ENCODE measurements around the gene LSM10. TPM values are rescaled to one million over a fixed set of nuclear protein-coding genes. Genes with fewer than 3 reads are reported as not detected.

LSM10 gene
- polyA plus RNA-seq, 1 experiment, result 86.5 TPM

- peaks cover 9% of the 10 kb centered on the region for H3K36me3 ChIP-seq (ENCODE audit: control insufficient read depth, insufficient read depth, low read length)
- DNase-seq (ENCODE audit: low read depth), result no peak
- CTCF ChIA-PET, result interaction anchor here (0.6 to 5.8 kb wide), 8 partner anchors 10 to 217 kb away, joined by 3 to 88 read pairs (median 6); partner anchors contain the start of gene TRAPPC3
- no peaks in the 10 kb centered on the region for H3K27me3 ChIP-seq (ENCODE audit: control insufficient read depth, insufficient read depth, low read length)
- no peak overlapping the region for H3K4me3 ChIP-seq (ENCODE audit: low read depth, low read length)
- TF ChIP-seq CTCF (IDR thresholded peaks at IDR 0.05; ENCODE audit: insufficient read depth, low read depth, low read length), result peak; percentile 20; the same call in 1 of the 2 replicates
- POLR2A ChIA-PET, result interaction anchor here (0.7 to 1.3 kb wide), 2 partner anchors 20 to 59 kb away, joined by 3 to 4 read pairs; no protein-coding TSS in a partner anchor
Measured at GRCh38 chr1:36366091-36366661, 31.5 kb downstream of the LSM10 start.

- DNase-seq (ENCODE audit: low read depth), result no peak
- no peaks in the 10 kb centered on the region for H3K27me3 ChIP-seq (ENCODE audit: control insufficient read depth, insufficient read depth, low read length)
- ChIA-PET POLR2A (no interaction called here), CTCF (interaction anchor here (1.0 to 5.8 kb wide), 3 partner anchors 14 to 216 kb away, joined by 4 to 88 read pairs (median 50); partner anchors contain the start of gene TRAPPC3)
- no peak overlapping the region for H3K4me3 ChIP-seq (ENCODE audit: low read depth, low read length)
- peaks cover 14% of the 10 kb centered on the region for H3K36me3 ChIP-seq (ENCODE audit: control insufficient read depth, insufficient read depth, low read length)
- TF ChIP-seq CTCF (IDR thresholded peaks at IDR 0.05; ENCODE audit: insufficient read depth, low read depth, low read length), result no peak
Measured at GRCh38 chr1:36365381-36365780, 32.3 kb downstream of the LSM10 start.

GRCh38 chr1:36359911-36360550, 37.7 kb downstream of the LSM10 start:
- POLR2A ChIA-PET, result no interaction called here
- Histone ChIP-seq H3K27me3 (ENCODE audit: control insufficient read depth, insufficient read depth, low read length) (no peaks in the 10 kb centered on the region), H3K4me3 (ENCODE audit: low read depth, low read length) (no peak overlapping the region), H3K36me3 (ENCODE audit: control insufficient read depth, insufficient read depth, low read length) (peaks cover 34% of the 10 kb centered on the region)
- CTCF ChIA-PET, result interaction anchor here (0.9 to 3.6 kb wide), 5 partner anchors 8 to 17 kb away, joined by 3 to 13 read pairs (median 5); no protein-coding TSS in a partner anchor
- DNase-seq (ENCODE audit: low read depth), result no peak
- no peak for TF ChIP-seq CTCF (IDR thresholded peaks at IDR 0.05; ENCODE audit: insufficient read depth, low read depth, low read length)

- POLR2A ChIA-PET, result interaction anchor here (0.5 kb wide), 1 partner anchor 8 kb away, joined by 3 read pairs; no protein-coding TSS in a partner anchor
- no peak for DNase-seq (ENCODE audit: low read depth)
Measured at GRCh38 chr1:36359383-36359782, 38.3 kb downstream of the LSM10 start.

More at GRCh38 chr1:36359383-36359782, 38.3 kb downstream of the LSM10 start:
- CTCF ChIA-PET, result interaction anchor here (1.0 to 3.6 kb wide), 3 partner anchors 9 to 36 kb away, joined by 3 to 13 read pairs (median 5); no protein-coding TSS in a partner anchor
- H3K36me3 ChIP-seq (ENCODE audit: control insufficient read depth, insufficient read depth, low read length), result peaks cover 41% of the 10 kb centered on the region
- TF ChIP-seq CTCF (IDR thresholded peaks at IDR 0.05; ENCODE audit: insufficient read depth, low read depth, low read length), result no peak
- no peaks in the 10 kb centered on the region for H3K27me3 ChIP-seq (ENCODE audit: control insufficient read depth, insufficient read depth, low read length)
- no peak overlapping the region for H3K4me3 ChIP-seq (ENCODE audit: low read depth, low read length)

All from BJ (cell line).